HT-29 (cell line): ENCODE results near the gene B4GALT1. TPM values are rescaled to one million over a fixed set of nuclear protein-coding genes. Genes with fewer than 3 reads are reported as not detected.

Experiments used
- DNase-seq: peaks from one replicate; pipeline ENCODE4 v3.0.0-alpha.2; 2015; ENCODE audit warnings: low spot score
- total RNA-seq: library from RNA; depleted of rRNA; stranded (reverse); fragments of >200 nt; shearing (Covaris generic); gene quantifications from 2 replicates; pipeline ENCODE4 v1.2.3, GENCODE V29; 2014

B4GALT1 gene
- total RNA-seq, 1 experiment from 2014 or later = 16.9 TPM

- DNase-seq = no peak
Observed at GRCh38 chr9:33124751-33125381, 42.3 kb downstream of the B4GALT1 start.

DNA sequence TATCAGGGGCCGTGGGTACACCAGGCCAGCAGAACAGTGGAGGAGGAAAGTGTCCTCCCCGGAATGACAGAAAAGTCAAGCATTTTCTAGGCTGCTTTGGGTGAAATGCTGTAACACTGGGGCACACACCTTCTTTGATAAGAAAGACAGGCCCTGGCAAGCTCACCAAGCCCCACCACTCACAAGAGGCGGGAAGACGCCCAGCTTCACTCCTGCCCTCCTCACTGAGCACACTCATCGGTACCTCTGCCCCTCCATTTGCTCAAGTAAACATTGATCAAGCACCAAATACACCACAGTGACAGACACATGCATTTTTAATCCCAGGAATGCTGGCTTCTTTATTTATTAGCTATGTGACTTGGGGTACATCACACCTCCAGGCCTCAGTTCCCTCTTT, 43.1 kb downstream of the B4GALT1 start:
- DNase-seq = no peak

DNA sequence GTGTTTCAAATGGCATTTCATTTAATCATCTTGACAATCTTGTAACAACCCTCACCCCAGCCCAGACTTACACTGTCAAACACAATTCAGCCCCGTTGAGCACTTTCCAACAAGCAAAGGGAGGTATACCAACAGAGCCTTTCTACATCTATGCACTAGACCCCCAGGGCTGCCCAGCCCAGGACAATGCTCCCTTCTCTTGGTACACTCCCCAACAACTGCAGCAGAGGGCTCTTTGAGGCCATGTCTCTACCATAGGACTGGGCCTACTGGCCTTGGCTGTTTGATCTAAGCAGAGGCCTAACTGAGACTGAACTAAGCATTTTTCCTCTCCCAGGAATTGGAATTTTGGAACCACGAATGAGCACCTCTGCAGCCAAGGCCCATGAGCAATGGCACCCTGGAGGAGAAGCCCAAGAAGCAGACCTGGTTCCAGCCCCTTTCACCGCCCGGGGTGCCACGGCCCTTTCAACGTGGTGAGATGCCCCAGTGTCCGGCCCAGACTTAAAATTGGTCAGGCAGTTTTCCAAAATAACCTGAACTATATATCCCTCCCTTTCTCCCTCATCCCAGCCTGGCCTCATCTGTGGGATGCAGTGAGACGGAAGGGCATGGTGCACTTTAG, 43.6 kb downstream of the B4GALT1 start:
- DNase-seq = no peak

DNA sequence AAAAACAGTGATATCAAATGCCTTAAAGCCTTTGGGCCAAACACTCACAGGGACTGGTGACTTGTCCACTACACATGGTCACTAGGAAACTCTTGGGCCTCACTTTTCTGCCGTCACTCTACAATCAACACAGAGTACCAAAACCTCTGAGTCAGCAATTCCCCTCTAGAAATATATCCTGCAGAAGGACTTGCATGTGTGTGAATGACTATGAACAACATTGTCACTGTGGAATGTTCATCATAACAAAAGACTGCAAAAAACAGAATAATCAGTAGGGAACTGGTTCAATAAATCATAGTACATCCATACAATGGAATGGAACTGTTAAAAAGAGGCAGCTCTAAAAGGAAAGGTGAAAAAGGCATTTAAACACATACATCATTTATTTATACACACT, 46.5 kb downstream of the B4GALT1 start:
- no peak for DNase-seq

DNA sequence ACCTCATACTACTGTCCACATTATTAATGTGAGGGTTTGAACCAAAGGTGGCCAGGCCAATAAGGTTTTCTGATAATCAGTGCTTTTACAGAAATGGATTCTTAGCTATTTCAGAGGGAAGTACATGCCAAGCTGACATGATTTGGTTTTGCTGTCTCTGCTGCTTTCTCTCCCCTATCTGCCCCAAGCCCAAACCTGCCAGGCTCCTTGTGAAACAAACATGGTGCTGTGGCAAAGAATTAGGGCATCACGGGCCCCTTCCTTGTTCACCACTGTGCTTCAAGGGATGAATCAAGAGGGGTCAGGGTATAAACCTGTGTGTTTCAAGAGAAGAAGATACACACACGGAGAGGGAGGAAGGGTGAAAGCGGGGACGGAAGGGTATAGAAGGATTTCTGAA, 49.3 kb downstream of the B4GALT1 start:
- DNase-seq = no peak

- DNase-seq = no peak
Observed at GRCh38 chr9:33117306-33117705, 49.8 kb downstream of the B4GALT1 start.

- no peak for DNase-seq
Observed at GRCh38 chr9:33116860-33117259, 50.3 kb downstream of the B4GALT1 start.

GRCh38 chr9:33114746-33115145, 52.4 kb downstream of the B4GALT1 start:
- no peak for DNase-seq

GRCh38 chr9:33113799-33114547, 53.2 kb downstream of the B4GALT1 start:
- DNase-seq = no peak

DNA sequence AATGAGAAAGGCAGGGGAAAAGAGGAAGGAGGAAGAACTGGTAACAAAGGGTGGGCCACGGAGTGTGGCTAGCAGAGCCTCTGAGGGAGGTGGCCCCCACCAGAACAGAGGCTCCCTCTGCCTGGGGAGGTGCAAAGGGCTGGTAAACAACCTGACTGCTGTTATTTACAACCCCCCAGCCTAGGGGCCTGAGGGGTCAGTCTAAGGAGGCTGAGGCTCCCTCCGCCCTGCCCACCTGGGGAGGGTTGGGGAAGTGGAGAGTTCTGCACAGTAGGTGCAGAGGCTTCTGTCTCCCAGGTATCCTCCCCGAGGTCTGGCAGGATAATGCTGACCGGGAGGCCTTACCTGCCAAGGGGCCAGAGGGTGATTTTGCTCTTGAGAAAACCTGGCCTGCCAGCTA, 55.0 kb downstream of the B4GALT1 start:
- no peak for DNase-seq

GRCh38 chr9:33111631-33112030, 55.5 kb downstream of the B4GALT1 start:
- DNase-seq = no peak

GRCh38 chr9:33110686-33111085, 56.5 kb downstream of the B4GALT1 start:
- DNase-seq = no peak

DNA sequence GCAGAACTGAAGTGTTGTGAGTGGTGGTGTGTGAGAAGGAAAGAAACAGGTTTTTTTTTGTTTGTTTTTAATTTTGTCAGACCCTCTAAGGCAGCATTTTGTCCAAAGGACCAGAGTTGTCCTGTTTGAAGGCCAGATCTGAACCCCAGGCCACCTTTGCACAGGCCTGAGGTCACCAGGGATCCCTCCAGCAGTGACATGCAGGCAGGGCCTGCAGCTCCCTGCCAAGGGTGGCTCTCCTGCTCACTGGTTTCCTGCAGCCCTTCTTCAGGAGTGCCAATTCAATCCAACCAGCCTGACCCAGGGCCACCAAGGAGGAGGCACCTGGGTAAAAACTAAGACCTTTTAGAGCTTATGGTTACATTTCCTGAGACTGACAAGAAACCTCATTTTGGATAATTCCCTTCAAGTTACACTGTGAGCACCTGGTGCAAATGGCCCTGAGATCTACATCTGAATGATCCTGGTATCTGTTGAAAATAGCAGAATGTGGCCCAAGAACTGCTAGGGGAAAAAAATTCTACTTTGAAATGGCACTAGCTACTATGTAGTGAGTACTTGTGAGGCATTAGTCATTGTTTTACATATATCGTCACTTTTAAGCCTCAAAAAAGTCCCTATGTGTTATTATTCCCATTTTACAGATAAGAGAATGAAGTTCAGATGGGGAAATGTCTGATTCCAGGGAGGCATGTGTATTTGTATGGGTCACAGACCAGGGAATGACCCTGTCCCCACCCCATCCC, 57.1 kb downstream of the B4GALT1 start:
- DNase-seq = no peak

- no peak for DNase-seq
Observed at GRCh38 chr9:33109097-33109496, 58.0 kb downstream of the B4GALT1 start.

DNA sequence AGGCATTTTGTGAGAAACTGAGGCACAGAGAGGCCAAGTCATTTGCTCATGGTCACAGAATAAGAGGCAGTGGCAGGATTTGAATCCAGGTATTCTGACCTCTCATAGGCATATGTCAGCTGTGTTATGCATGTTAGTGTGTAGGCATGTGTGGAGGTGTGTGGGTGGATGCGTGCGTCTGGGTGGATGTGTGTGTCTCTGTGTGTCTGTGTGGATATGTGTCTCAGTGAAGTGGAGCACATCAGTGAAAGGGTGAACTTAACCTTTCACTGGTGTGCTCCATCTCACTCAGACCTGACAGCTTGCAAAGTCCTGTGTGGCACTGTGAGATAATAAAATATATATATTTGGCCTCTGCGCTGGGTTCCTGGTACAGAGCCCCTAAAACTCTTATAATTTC, 58.7 kb downstream of the B4GALT1 start:
- no peak for DNase-seq

DNA sequence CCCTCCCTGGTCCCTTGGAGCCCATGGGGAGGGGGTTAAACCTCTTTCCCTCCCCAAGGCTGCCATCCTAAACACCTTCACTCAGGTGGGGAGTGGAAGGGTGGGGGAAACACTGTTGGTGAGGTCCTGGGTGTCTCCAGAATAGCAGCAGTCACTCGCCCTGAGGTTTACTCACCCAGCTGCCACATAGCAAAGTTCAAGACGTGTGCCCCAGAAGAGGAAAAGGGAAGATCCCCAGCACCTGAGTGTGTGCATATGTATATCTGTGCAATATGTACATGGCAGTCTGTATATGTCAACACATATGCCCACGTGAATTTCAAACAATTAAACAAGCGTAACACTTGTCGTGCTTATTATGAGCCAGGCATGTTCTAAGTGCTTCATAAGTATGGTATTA, 59.4 kb downstream of the B4GALT1 start:
- DNase-seq = no peak

DNA sequence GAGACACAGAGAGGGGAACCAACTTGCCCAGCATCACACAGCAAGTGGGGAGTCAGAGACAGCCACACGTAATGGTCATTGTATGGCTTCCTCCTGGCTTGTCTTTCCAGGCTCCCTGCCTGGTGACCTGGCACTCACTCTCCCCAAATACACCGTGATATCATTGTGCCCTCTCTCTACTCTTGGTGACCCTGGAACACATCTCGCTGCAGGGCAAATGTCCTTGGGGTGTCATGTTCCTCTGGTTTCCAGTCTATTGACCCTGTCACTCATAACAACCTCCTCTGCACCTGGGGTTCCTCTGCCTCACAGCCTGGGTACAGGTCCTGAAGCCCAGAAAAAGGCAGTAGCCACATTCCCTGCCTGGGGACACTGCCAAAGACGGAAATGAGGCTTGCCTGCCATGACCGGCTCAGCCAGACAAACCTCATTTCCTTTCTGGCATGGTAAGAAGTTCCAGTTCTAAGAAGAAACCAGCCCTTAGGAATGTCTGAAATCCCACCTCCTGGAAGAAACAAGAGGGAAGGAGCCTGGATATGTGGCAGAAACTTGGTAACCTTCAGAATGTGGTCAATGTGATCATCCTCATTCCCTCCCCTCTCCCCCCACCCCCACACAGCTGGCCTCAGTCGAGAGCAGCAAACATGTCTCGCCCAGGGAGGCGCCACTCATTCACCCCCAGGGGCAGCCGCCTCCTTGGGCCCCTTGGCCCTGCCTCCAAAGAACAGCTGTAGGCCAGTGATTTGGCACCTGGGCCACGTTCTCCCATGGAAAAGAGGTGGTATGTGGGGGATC, 60.1 kb downstream of the B4GALT1 start:
- no peak for DNase-seq

- no peak for DNase-seq
Observed at GRCh38 chr9:33106372-33106771, 60.8 kb downstream of the B4GALT1 start.

DNA sequence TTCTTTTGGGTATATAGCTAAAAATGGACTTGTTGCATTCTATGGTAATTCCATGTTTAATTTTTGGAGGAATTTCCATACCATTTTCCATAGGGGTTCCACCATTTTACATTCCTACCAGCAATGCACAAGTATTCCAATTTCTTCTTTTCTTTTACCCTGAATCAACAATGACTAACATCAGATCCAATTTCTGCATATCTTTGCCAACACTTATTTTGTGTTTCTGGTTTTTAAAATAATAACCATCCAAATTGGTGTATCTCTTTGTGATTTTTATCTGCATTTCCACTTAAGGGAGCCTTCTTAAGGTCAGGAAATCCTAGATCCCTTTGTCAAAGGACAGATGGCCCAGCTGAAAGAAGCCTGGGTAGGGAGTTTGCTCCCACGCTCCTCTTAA, 61.2 kb downstream of the B4GALT1 start:
- DNase-seq = no peak

DNA sequence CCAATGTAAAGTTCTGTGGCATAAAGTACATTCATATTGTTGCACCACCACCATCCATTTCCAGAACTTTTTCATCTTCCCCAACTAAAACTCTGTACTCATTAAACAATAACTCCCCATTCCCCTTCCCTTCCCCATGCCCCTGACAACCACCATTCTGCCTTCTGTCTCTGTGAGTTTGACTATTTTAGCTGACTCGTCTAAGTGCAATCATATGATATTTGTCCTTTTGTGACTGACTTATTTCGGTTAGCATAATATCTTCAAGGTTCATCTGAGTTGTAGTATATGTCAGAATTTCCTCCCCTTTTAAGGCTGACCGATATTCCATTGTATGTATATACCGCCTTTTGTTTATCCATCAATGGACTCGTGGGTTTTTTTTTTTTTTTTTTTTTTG, 61.6 kb downstream of the B4GALT1 start:
- DNase-seq = no peak

GRCh38 chr9:33104401-33104800, 62.7 kb downstream of the B4GALT1 start:
- no peak for DNase-seq
